NCI-H2196 (cell line): Measurements from ENCODE around the gene LNPK.
"Not testable (repeated sequence)": the region's sequence is repeated elsewhere in the genome, so short reads cannot be mapped to it uniquely, and the experiment has no call there.

Source experiments
- DNase-seq: peaks from one replicate; lab custom pipeline; 2025; ENCODE audit not compliant: unreplicated experiment; lab: John Stamatoyannopoulos, UW

LNPK gene, protein sequence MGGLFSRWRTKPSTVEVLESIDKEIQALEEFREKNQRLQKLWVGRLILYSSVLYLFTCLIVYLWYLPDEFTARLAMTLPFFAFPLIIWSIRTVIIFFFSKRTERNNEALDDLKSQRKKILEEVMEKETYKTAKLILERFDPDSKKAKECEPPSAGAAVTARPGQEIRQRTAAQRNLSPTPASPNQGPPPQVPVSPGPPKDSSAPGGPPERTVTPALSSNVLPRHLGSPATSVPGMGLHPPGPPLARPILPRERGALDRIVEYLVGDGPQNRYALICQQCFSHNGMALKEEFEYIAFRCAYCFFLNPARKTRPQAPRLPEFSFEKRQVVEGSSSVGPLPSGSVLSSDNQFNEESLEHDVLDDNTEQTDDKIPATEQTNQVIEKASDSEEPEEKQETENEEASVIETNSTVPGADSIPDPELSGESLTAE

DNA sequence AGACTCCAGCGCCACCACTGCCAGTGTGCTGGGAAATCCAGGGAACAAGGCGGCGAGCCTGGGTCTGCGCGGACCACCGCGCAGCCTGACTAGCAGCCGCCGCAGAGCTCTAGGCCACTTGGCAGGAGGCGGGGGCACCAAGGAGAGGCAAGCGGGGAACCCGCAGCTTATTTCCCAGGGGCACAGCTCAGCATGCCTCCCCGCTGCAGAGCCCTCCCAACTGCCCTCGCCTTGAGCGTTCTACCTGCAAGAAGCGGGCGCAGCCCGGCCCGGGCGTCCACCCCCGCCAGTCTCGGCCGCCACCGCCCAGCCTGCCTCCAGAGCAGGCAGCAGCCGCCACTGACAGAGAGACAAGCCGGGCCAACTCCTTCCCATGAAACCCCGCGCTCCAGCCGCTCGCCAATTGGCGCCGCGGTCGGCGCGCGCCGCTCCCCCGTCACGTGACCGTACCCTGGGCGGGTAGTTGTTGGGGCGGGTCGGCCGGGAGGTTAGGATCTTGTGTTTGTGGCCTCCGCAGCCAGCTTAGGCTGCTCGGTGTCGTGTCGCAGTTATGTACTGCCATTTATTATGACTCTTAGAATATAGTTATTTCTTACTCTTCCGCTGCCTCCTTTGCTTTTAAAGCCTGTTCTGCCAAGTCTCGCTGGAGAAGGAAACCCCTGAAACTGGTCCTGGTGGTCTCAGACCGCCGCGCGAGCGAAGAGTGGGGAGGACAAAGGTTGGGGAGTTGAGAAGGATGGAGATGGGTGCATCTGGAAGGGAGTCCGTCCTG is at the start of gene LNPK:
TSS of gene LNPK (minus strand) at position 352 of the 772 bp plus-strand sequence. CDS start 6,683 bp downstream, outside the sequence.
- peak; percentile 95 for DNase-seq

DNA sequence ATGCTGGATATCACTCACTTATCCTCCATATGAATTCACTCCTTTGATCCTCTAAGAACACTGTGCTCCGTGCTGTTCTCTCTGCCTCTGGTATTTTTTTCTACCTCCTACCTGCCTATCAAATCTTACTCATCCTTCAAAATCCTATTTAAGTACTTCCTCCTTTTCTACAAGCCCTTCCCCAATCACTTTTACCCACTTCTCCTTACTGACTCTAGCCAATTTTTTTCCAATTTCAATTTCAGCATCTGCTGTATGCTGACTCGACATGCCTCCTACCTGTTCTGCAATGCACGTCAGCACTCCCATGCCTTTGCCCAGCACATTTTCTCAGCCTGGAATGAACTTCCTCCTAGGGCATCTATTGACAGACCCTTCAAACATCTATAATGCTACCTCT is 37.3 kb upstream of the LNPK start:
- DNase-seq: no peak

DNA sequence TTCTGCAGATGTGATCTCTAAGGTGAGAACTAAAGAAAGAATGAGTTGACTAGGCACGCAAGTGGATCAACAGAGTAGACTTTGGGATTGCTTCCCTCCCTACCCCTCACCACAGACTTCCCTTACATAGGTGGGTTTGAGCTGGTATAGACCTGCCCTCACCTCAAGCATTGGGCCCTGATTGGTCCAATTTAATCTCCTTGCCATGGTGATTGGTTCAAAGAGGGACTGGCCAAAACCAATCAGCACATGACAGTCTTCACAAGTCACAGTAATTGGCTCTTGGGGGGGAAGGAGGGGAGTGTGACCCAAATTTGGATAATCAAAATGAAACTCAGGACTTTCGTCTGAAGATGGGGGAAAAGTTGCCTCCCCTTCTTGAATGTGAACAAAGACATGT is 36.6 kb upstream of the LNPK start:
- DNase-seq: no peak

DNA sequence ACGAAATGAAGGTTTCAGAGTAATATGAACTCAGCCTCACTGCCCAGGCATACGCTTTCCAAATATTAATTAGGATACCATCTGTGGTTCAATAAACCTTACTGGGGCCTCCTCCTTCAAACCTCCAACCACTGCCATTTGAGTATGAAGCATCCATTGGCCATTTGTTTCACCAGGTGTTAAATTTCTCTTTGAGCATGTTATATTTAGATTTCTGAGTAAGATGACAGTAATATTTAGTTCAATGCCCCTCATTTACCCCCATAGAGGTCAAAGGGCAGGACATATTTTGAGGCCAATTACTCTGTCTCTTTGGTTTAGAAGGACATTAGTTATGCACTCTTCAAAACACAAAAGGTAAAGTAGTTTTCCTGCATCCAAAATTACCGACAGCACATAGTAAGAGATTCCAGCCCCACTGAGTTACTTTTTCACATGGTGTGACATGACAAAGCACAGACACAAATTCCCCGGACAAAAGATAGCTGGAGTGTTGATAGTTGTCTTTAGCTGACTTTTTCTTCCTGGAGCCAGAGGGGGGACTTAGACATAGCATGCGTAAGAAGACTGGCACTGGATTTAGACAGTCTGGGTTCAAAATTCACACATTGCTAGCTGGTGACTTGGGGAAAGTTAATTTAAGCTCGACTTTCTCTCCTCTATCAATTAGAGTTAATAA is 33.1 kb upstream of the LNPK start:
- no peak for DNase-seq

DNA sequence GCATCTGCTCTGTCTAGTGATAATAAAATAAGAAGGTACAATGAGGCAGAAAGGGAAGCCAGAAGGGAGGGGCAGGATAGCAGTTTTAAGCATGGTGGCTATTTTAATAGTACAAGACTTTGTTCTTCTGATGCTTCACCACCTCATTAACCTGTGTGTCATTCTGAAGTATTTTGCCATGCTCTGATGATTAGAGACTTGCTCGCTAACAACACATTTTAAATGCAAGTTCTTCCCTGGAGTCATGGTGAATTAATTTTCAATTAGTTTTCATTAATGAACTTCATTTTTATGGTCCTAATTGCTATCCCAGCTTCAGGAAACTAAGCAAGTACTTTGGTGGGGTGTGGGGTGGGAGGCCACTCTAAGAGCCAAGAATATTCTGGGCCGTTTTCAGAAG is 25.7 kb upstream of the LNPK start:
- no peak for DNase-seq

DNA sequence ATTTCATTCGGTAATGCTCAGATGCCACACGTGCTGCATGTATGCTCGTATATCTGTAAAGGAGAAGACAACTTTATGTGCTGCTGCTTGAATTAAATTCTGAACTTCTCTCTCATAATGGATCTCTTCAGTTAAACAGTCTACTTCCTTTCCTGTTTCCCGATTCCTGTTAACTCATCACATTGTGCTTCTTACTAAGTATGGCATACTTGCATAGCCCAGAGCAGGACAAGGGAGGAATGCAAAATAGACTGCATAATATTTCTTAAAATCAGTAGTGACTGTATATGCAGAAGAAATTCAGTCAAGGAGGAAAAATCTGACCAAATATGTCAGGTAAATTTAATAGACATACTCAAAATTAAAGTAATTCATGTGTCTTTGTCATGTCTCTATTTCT is 23.9 kb upstream of the LNPK start:
- no peak for DNase-seq

DNA sequence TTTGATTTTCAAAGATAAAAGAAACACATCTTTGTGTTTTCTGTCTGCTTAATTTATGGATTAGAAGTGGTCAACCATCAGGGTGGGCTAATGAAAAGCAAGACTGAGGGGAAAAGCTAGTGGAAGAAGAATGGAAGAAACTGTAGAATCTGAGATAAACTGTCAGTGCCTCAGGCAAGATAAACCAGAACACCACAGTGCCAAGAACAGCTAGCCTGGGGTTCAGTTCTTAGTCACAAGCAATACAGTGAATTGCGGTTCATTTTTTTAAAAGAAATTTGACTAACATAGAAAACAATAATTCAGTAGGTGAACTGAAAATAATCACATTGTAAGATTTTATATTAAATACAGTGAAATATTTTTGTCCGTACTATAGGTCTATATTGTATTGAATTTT is 22.0 kb upstream of the LNPK start:
- DNase-seq: no peak

DNA sequence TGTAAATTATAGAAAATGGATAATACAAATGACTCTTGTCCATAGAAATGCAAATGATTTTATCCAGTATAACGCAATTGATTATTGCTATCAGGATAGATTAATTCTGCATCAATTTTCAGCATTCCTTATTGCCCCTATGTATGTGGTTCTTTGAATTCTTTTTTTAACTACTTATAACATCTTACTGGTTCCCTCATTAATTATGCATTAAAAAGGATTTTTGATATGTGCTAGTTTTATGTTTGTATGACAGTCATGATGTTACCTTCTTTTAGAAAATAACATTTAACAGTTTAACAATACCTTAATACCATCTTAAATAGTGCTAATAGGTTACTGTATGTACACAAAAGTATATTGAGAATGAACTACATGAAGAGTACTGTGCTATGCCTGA is 20.0 kb upstream of the LNPK start:
- no peak for DNase-seq

DNA sequence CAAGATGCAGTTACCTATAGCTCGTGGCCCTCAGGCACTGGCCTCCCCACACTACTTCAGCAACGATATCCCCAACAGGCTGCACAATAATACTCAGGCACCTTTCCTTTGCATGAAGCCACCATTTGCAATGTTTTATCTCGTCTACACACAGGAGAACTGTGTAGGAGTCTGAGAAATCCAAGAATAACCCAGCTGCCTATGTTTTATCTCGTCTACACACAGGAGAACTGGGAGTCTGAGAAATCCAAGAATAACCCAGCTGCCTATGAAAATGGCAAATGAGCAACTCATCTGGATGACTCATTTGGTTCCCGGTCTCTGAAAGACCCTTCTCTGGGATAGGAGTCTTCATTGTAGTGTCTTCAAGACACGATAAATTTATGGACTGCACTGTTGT is 18.3 kb upstream of the LNPK start:
- no peak for DNase-seq

DNA sequence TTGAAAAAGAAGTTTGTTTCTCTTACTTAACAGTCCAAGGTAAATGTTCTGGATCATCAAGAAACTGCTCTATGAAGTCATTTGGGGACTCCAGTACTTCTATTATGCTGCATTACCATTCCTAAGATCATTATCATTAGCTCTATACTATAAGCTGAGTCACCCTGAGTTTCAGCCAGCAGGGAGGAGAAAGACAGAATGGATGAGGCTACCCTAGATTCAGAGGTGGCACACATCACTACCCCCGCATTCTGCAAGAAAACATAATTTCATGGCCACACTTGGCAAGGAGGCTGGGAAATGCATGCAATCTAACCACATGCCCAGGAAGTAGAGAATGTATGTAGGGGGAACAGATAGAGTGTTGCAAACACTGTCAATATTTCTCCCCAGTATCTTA is 16.6 kb upstream of the LNPK start:
- DNase-seq: no peak

DNA sequence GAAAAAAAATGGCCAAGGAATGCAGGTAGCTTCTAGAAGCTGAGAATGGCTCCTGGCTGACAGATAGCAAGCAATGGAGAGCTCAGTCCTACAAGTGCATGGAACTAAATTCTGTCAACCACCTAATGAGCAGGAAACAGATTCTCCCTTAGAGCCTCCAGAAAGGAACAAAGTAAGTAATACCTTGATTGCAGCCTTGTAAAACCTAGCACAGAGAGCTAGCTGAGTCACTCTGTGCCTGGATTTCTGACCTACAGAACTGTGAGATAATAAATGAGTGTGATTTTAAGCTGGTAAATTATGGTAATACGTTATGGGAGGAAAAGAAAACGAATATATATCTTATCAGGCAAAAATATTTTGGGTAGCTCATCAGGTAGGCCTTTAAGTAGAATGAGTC is 7.4 kb upstream of the LNPK start:
- DNase-seq: no peak

DNA sequence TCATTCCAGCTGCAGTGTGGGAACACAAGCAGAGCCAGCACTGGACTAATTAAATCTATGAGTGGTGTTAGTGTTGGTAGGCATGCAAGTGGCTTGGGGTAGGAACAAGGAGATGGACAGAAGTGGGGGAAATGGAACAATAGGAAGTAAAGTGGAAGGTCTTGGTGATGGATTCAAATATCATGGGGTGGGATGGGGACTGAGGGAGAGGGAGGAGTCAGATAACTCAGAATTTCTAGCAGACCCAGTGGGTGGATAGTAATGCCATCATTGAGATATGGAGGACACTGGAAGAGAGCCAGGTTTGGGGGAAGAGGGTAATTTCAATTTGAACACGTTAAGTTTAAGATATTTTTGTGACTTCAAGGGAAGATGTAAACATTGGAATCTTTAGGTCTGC is 2.9 kb upstream of the LNPK start:
- no peak for DNase-seq

DNA sequence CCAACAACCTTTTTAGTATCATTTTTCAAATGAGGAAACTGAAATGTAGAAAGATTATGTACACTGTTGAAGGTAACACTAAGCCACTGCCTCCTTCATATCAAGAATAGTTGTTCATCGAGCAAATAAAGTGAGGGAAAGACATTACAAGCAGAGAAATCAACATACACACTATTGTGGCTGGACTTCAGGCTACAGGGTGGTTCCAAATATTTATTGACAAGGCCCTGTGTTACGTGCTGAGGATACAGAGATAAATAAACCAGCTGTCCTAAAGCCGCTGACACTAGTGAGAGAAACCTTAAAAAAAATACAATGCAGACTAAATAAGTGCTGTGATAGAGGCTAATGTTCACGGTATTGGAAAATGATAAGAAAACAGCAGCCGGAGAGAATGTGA is 1.9 kb upstream of the LNPK start:
- DNase-seq: no peak

DNA sequence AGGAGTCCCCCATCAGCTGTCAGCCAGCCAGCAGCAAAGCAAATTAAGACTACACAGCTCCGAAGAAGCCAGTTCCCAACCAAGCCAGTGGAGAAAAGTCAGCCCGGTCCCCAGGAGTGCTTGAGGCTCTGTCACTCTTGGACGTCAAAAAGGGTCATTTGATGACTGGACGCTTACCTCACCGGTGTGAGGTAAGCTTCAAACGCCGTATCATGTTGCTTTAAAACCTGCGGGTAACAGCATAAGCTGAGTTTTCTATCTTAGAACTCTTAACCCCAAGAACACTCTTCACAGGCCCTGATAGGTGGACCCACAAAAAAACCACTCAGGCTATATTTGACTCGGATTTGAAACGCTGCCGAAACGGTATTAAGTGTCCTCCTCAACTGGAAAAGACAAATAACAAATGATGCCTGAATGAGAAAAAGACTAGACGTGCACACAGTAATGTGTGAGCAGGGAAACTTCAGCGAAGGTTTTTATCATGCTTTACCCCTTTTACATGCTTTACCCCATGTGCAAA is 682 bp upstream of the LNPK start:
- peak; percentile 37 for DNase-seq

DNA sequence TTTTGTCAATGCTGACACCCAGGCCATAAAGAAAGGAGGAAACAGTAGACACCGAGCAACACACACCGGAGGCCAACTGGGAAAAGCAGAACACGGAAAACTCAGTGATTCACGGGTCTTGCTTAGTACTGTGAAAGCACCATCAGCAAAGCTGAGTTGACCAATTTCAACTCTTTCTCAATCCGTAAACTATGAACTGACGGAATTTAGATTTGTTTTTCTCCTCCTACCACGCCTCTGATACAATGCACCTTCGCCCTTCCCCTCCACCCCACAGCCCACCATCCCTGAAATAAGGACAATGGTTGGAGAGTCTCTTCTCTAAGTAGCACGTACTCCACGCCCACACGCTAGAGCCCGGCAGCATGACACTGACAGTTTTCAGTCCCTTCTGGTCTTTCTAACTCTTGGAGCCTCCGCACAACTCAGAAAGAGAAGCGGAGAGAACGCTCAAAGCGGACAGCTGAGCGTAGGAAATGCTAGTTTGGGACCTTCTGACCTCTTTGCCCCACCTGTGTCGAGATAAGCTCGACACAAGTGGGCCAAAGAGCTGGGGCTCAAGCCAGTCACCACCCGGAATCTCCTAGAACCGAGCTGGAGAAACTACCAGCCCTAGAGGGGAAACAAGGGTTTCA is 669 bp downstream of the LNPK start:
- peak; percentile 17 for DNase-seq

DNA sequence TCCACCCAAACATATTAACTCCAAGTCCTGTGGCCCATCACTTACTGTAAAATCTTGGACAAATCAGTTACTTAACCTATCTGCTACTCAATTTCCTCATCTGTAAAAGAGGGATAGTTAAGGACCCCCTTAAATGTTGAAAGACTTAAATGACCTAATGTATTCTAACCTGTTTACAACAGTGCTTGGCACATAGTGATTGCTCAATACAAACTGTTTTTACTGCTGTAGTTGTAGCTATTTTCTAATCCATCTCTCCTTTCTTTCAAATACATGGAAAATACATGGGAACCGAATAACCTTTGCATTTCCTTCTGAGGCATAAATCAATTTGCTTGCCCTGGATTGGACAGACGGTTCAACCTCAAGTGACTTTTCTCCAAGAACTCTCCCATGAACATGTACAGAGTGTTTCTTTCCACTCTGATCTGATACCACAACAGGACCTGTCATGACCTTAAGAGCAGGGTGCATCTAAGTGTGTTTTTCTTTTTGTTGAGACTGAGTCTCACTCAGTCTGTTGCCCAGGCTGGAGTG is 2.7 kb downstream of the LNPK start:
- DNase-seq: no peak

DNA sequence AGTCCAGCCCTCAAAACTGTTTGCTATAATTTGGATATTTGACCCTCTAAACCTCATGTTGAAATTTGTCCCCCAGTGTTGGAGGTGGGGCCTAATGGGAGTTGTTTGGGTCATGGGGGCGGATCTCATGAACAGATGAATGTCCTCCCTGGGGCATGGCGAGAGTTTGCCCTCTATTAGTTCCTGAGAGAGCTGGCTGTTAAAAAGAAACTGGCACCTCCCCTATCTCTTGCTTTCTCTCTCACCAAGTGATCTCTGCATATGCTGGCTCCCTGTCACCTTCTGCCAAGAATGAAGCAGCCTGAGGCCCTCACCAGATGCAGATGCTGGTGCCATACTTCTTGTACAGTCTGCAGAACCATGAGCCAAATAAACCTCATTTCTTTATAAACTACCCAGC is 12.0 kb downstream of the LNPK start:
- DNase-seq: no peak

DNA sequence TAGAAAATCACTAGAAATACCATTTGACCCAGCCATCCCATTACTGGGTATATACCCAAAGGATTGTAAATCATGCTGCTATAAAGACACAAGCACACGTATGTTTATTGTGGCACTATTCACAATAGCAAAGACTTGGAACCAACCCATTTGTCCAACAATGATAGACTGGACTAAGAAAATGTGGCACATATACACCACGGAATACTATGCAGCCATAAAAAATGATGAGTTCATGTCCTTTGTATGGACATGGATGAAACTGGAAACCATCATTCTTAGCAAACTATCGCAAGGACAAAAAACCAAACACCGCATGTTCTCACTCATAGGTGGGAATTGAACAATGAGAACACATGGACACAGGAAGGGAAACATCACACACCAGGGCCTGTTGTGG is 14.9 kb downstream of the LNPK start:
- DNase-seq: not testable (repeated sequence)

DNA sequence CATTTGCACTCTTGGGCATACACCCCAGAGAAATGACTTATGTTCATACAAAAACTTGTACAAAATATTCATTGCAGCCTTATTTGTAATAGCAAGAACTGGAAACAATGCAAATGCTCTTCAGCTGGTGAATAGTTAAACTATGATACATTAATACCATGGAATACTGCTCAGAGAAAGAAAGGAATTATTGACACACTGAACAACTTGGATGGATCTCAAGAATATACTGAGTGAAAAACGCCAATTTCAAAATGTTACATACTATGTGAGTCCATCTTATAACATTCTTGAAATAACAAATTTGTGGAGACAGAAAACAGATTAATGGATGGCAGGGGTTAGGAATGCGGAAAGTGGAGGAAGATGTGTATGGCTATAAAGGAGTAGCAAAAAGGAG is 17.2 kb downstream of the LNPK start:
- no peak for DNase-seq

DNA sequence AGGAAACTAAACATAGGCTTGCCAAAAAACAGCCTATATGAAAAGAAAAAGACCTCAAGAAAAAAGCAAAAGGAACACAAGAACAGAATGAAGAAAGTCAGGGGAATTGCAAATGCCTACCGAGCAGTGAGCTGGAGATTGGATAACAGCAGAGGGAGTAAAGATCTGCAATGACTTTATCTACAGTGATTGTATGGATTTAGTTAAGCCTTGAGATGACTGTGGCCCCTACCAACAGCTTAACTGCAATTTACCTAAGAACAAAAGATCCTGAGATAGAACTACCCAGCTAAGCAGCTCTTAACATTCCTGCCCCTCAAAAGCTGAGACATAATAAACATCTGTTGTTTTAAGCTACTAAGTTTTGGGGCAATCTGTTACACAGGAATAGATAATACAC is 20.5 kb downstream of the LNPK start:
- DNase-seq: no peak
